Panc1 (cell line): ENCODE results near the gene CAD. TPM values are rescaled to one million over a fixed set of nuclear protein-coding genes. Genes with fewer than 3 reads are reported as not detected.

Experiments used
- ATAC-seq: fragments of 200-7000 bp; cut with Tn5 transposase; 2 replicates; pipeline ENCODE4 v1.9.1; 2020; ENCODE audit warnings: mild to moderate bottlenecking, moderate library complexity
- BruUV-seq: library from RNA; stranded (reverse); fragments of 400-500 nt; replicated peaks from 2 replicates; lab custom pipeline; 2021; lab: Mats Ljungman, UMichigan
- CTCF ChIA-PET: fragments of 300-600 bp; sonication (Branson Sonifier 250); formaldehyde crosslinking; loops from one replicate; lab custom pipeline; 2022; ENCODE audit warnings: antibody characterized with exemption; lab: Charles Lee
- POLR2A ChIA-PET: fragments of 300-600 bp; sonication (Branson Sonifier 250); formaldehyde crosslinking; loops from one replicate; lab custom pipeline; 2022; ENCODE audit warnings: antibody characterized with exemption; lab: Charles Lee
- DNase-seq: peaks from one replicate; pipeline ENCODE4 v3.0.0-alpha.2; 2010; ENCODE audit warnings: low read depth, low spot score
- H3K27ac ChIP-seq: 2 replicates; pipeline ENCODE4 v1.5.1; 2011; ENCODE audit warnings: mild to moderate bottlenecking, low read length, inconsistent platforms
- H3K27me3 ChIP-seq: fragments of 200-500 bp; sonication (Bioruptor generic); 2 replicates; pipeline ENCODE4 v1.6.0; 2014; ENCODE audit warnings: low read length, inconsistent platforms; ENCODE audit not compliant: control insufficient read depth, insufficient read depth
- H3K36me3 ChIP-seq: fragments of 200-500 bp; sonication (Bioruptor generic); 2 replicates; pipeline ENCODE4 v1.5.1; 2014; ENCODE audit warnings: inconsistent platforms, mild to moderate bottlenecking, low read length, moderate library complexity; ENCODE audit not compliant: control insufficient read depth, insufficient read depth
- H3K4me1 ChIP-seq: 2 replicates; pipeline ENCODE4 v1.5.1; 2011; ENCODE audit warnings: inconsistent platforms, mild to moderate bottlenecking, low read length, moderate library complexity; ENCODE audit not compliant: control insufficient read depth, insufficient read depth
- H3K4me3 ChIP-seq, 2 experiments: 2 replicates each; pipeline ENCODE4 v1.5.1; 2011 to 2012; ENCODE audit warnings: low read depth in 2 of 2, low read length in 2 of 2, mild to moderate bottlenecking in 2 of 2, inconsistent platforms in 1 of 2, moderate library complexity in 1 of 2
- H3K9me3 ChIP-seq: fragments of 200-500 bp; sonication (Bioruptor generic); 2 replicates; pipeline ENCODE4 v1.5.1; 2014; ENCODE audit warnings: low read depth, mild to moderate bottlenecking, inconsistent platforms, low read length, moderate library complexity; ENCODE audit not compliant: control insufficient read depth, insufficient read depth
- POLR2AphosphoS5 ChIP-seq: IDR thresholded peaks from 2 replicates; pipeline ENCODE4 v1.6.1; 2012; ENCODE audit warnings: mild to moderate bottlenecking, low read depth, low read length, moderate library complexity
- SIN3A ChIP-seq: IDR thresholded peaks from 2 replicates; pipeline ENCODE4 v1.6.1; 2012; ENCODE audit warnings: low read depth, mild to moderate bottlenecking, low read length, moderate library complexity, borderline replicate concordance; ENCODE audit not compliant: insufficient read depth
- TCF7L2 ChIP-seq: IDR thresholded peaks from 2 replicates; pipeline ENCODE4 v1.6.1; 2011; ENCODE audit warnings: mild to moderate bottlenecking, low read depth, low read length, inconsistent platforms
- in situ Hi-C: cut with HindIII; loops from 2 replicates; pipeline ENCODE4 v1.10.0; 2016; ENCODE audit warnings: low sequenced_read_pairs, low pct_unique_long_range_greater_than_20kb
- intact Hi-C: fragments of 100-400 bp; cut with micrococcal nuclease; formaldehyde crosslinking; loops from one replicate; pipeline ENCODE4 v1.10.0; 2022; ENCODE audit not compliant: unreplicated experiment
- total RNA-seq: library from RNA; stranded (reverse); gene quantifications from one replicate; pipeline ENCODE4 v1.2.1, GENCODE V29; 2021; ENCODE audit not compliant: unreplicated experiment
- TF ChIP-seq, protein P1 (sequence below), 2 experiments: IDR thresholded peaks; 2 replicates each; pipeline ENCODE4 v1.6.1; 2011 to 2012; ENCODE audit warnings: low read depth in 2 of 2, control low read depth in 1 of 2, low read length in 1 of 2, mild to moderate bottlenecking in 1 of 2, moderate library complexity in 1 of 2; ENCODE audit not compliant: insufficient read depth in 1 of 2
- TF ChIP-seq, protein P2 (sequence below): fragments of 450-650 bp; IDR thresholded peaks from 2 replicates; pipeline ENCODE4 v1.5.1; 2017; ENCODE audit warnings: mild to moderate bottlenecking

CAD gene
- total RNA-seq, 1 experiment from 2014 or later = 76.7 TPM

DNA sequence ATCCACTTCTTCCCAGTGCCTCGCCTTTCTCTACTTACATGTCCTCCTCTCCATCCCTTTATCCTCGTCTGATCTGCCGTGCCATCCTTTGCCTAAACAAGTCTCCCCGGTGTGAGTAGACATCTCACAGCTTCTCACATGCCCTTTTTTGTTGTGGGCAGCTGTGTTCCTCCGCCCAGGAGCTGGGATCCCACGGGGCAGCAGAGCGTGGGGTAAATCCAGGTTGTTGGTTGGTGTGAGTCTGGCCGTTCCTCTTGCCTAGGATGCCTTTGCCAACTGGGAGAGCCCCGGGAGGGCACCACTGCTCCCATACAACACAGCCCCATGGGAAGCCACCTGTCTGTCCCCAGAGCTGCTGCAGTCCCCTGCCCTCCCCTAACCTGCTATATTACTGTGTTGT, 23.2 kb downstream of the CAD start:
- no peak overlapping the region for H3K27ac ChIP-seq

DNA sequence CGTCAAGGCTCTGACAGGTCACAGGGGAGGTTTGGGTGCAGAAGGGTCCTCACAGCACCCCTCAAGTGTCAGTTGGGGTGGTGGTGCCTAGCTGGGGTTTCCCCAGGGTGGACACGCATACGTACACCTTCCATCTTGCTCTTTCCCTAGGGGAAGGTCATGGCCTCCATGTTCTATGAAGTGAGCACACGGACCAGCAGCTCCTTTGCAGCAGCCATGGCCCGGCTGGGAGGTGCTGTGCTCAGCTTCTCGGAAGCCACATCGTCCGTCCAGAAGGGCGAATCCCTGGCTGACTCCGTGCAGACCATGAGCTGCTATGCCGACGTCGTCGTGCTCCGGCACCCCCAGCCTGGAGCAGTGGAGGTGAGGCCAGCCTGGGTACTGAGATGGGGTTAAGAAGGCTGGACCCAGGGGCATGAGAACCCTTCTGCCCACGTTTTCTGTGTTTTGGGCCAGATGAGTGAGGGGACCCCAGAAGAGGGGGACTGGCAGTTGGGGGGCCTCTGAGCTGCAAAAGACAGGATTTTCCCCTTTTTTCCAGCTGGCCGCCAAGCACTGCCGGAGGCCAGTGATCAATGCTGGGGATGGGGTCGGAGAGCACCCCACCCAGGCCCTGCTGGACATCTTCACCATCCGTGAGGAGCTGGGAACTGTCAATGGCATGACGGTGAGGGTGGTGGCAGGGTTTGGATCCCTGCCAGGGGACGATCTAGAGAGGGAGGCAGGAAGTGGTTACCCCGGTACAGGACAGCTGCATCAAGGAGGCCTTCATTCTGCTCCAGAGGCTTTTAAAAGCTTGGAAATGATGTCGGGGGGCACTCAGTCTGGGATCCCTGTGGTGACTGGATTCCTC, 24.8 kb downstream of the CAD start:
- ChIA-PET POLR2A (no interaction called here), CTCF (no interaction called here)
- Histone ChIP-seq H3K4me1 (no peaks in the 10 kb centered on the region), H3K36me3 (peaks cover 12% of the 10 kb centered on the region), H3K27ac (no peak overlapping the region), H3K27me3 (no peaks in the 10 kb centered on the region), H3K4me3 (no peak overlapping the region), H3K9me3 (no peaks in the 10 kb centered on the region)
- intact Hi-C loops = no loop called here
- no peak for ATAC-seq
- DNase-seq = no peak
- no TSS peak for BruUV-seq
- in situ Hi-C loops = no loop called here
- TF ChIP-seq POLR2AphosphoS5 = no peak
- TF ChIP-seq, protein P1, sequence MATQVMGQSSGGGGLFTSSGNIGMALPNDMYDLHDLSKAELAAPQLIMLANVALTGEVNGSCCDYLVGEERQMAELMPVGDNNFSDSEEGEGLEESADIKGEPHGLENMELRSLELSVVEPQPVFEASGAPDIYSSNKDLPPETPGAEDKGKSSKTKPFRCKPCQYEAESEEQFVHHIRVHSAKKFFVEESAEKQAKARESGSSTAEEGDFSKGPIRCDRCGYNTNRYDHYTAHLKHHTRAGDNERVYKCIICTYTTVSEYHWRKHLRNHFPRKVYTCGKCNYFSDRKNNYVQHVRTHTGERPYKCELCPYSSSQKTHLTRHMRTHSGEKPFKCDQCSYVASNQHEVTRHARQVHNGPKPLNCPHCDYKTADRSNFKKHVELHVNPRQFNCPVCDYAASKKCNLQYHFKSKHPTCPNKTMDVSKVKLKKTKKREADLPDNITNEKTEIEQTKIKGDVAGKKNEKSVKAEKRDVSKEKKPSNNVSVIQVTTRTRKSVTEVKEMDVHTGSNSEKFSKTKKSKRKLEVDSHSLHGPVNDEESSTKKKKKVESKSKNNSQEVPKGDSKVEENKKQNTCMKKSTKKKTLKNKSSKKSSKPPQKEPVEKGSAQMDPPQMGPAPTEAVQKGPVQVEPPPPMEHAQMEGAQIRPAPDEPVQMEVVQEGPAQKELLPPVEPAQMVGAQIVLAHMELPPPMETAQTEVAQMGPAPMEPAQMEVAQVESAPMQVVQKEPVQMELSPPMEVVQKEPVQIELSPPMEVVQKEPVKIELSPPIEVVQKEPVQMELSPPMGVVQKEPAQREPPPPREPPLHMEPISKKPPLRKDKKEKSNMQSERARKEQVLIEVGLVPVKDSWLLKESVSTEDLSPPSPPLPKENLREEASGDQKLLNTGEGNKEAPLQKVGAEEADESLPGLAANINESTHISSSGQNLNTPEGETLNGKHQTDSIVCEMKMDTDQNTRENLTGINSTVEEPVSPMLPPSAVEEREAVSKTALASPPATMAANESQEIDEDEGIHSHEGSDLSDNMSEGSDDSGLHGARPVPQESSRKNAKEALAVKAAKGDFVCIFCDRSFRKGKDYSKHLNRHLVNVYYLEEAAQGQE (IDR thresholded peaks at IDR 0.05; ENCODE audit: insufficient read depth in 1 of 2, low read depth in 2 of 2, low read length in 1 of 2) = no peak
- TF ChIP-seq, protein P2, sequence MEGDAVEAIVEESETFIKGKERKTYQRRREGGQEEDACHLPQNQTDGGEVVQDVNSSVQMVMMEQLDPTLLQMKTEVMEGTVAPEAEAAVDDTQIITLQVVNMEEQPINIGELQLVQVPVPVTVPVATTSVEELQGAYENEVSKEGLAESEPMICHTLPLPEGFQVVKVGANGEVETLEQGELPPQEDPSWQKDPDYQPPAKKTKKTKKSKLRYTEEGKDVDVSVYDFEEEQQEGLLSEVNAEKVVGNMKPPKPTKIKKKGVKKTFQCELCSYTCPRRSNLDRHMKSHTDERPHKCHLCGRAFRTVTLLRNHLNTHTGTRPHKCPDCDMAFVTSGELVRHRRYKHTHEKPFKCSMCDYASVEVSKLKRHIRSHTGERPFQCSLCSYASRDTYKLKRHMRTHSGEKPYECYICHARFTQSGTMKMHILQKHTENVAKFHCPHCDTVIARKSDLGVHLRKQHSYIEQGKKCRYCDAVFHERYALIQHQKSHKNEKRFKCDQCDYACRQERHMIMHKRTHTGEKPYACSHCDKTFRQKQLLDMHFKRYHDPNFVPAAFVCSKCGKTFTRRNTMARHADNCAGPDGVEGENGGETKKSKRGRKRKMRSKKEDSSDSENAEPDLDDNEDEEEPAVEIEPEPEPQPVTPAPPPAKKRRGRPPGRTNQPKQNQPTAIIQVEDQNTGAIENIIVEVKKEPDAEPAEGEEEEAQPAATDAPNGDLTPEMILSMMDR = no peak
- no peak for TF ChIP-seq TCF7L2
- TF ChIP-seq SIN3A = no peak

More for the DNA sequence above, 23.2 kb downstream of the CAD start:
- CTCF ChIA-PET = no interaction called here
- no peaks in the 10 kb centered on the region for H3K9me3 ChIP-seq
- ATAC-seq (no peak), DNase-seq (no peak)
- in situ Hi-C loops = no loop called here
- intact Hi-C loops = no loop called here
- no peak overlapping the region for H3K4me3 ChIP-seq
- POLR2A ChIA-PET = interaction anchor here (0.6 kb wide), 1 partner anchor 508 kb away, joined by 3 read pairs; no protein-coding TSS in a partner anchor
- H3K36me3 ChIP-seq = peaks cover 21% of the 10 kb centered on the region
- no peaks in the 10 kb centered on the region for H3K27me3 ChIP-seq
- BruUV-seq = no TSS peak
- TF ChIP-seq SIN3A = no peak
- no peak for TF ChIP-seq POLR2AphosphoS5
- no peaks in the 10 kb centered on the region for H3K4me1 ChIP-seq

GRCh38 chr2:27242614-27242951, 25.4 kb downstream of the CAD start:
- H3K9me3 ChIP-seq = no peaks in the 10 kb centered on the region
- intact Hi-C loops (no loop called here), in situ Hi-C loops (no loop called here)
- no peaks in the 10 kb centered on the region for H3K4me1 ChIP-seq
- no peak overlapping the region for H3K4me3 ChIP-seq
- POLR2A ChIA-PET = no interaction called here
- no peaks in the 10 kb centered on the region for H3K27me3 ChIP-seq
- TF ChIP-seq, protein P1 (IDR thresholded peaks at IDR 0.05; ENCODE audit: insufficient read depth in 1 of 2, low read depth in 2 of 2, low read length in 1 of 2) = no peak
- TF ChIP-seq SIN3A = no peak
- TF ChIP-seq, protein P2 = no peak
- no peak for TF ChIP-seq TCF7L2
- TF ChIP-seq POLR2AphosphoS5 = no peak
- peaks cover 12% of the 10 kb centered on the region for H3K36me3 ChIP-seq
- no peak overlapping the region for H3K27ac ChIP-seq
- CTCF ChIA-PET = no interaction called here
- no TSS peak for BruUV-seq
- DNase-seq (no peak), ATAC-seq (no peak)
